Endometrial microvascular endothelial cells (primary cell): ENCODE results near the gene ZFP2. TPM values are rescaled to one million over a fixed set of nuclear protein-coding genes. Genes with fewer than 3 reads are reported as not detected.

Experiments used
- in situ Hi-C: cut with HindIII; loops from 2 replicates; pipeline ENCODE4 v1.10.0; 2017; ENCODE audit warnings: low sequenced_read_pairs, low pct_unique_long_range_greater_than_20kb; ENCODE audit errors: inconsistent ontology term
- total RNA-seq: library from RNA; depleted of rRNA; stranded (reverse); fragments of >200 nt; gene quantifications from one replicate; pipeline ENCODE4 v1.2.3, GENCODE V29; 2015; ENCODE audit errors: inconsistent ontology term

Gene ZFP2
- total RNA-seq, 1 donor from 2014 or later, result 0.65 TPM

DNA sequence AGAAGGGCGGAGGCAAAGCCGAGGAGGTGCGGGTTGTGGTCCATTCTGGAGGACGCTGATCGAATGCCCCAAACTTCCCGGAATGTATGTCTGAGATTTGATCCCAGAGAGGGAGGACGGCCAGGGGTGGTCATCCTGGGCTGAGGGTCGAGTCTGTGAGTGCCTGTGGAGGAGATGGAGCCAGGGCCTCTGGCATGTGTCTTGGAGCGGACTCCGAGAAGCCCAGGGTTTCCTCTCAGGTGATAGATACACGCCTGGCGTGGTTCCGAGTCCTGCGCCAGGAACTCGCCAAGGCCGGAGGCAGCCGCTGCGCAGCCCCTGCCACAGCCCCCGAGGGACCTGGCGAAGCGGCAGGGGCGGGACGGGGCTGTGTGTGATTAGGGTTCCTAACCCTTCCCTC is 45.6 kb downstream of the ZFP2 start:
- in situ Hi-C loops, result no loop called here

DNA sequence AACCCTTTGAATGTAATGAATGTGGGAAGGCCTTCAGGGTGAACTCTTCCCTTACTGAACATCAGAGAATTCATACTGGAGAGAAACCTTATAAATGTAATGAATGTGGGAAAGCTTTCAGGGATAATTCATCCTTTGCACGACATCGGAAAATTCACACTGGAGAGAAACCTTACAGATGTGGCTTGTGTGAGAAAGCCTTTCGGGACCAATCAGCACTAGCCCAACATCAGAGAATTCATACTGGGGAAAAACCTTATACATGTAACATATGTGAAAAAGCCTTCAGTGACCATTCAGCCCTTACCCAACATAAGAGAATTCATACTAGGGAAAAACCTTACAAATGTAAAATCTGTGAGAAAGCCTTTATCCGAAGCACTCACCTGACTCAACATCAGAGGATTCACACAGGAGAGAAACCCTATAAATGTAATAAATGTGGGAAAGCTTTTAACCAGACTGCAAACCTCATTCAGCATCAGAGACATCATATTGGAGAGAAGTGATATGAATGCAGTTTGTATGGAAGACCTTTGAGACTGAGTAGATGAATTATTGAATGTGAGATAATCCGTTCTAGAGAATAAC is 69.8 kb downstream of the ZFP2 start:
- in situ Hi-C loops, result no loop called here

DNA sequence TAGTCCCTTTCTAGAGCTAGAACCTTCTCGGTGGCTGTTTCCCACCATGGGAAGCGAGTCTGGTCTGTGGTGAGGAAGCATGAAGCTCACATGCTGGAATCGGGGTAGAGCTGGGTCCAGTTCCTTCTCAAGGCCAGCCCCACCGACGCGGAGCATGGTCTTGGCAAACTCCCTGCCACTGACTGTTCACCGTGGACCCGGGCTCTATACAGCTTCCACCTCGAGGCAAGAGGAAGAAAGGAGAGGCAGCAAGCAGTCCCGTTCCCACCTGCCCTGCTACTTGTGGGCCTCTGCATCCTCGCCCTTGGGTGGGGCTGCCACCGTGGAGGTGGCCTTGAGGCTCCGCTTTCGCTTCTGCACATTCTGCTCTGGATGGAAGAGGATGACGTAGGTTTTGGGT is 85.7 kb downstream of the ZFP2 start:
- in situ Hi-C loops, result no loop called here

Other genes starting within 250 kb of the ZFP2 start
- gene ZNF354A, start 165.3 kb upstream of the ZFP2 start, total RNA-seq, result 6.8 TPM
- 4.8 TPM for gene ZNF354B, start 36.0 kb upstream of the ZFP2 start, total RNA-seq
- gene ZNF454, start 45.3 kb downstream of the ZFP2 start, total RNA-seq, result not detected
- not detected for gene GRM6, start 99.4 kb downstream of the ZFP2 start, total RNA-seq
- 2.0 TPM for gene ZNF879, start 127.9 kb downstream of the ZFP2 start, total RNA-seq
- 2.5 TPM for gene ZNF354C, start 164.5 kb downstream of the ZFP2 start, total RNA-seq